Measurements from ENCODE around the gene DEK.
"Not testable (repeated sequence)": the region's sequence is repeated elsewhere in the genome, so short reads cannot be mapped to it uniquely, and the experiment has no call there.

DEK gene, protein sequence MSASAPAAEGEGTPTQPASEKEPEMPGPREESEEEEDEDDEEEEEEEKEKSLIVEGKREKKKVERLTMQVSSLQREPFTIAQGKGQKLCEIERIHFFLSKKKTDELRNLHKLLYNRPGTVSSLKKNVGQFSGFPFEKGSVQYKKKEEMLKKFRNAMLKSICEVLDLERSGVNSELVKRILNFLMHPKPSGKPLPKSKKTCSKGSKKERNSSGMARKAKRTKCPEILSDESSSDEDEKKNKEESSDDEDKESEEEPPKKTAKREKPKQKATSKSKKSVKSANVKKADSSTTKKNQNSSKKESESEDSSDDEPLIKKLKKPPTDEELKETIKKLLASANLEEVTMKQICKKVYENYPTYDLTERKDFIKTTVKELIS

DNA sequence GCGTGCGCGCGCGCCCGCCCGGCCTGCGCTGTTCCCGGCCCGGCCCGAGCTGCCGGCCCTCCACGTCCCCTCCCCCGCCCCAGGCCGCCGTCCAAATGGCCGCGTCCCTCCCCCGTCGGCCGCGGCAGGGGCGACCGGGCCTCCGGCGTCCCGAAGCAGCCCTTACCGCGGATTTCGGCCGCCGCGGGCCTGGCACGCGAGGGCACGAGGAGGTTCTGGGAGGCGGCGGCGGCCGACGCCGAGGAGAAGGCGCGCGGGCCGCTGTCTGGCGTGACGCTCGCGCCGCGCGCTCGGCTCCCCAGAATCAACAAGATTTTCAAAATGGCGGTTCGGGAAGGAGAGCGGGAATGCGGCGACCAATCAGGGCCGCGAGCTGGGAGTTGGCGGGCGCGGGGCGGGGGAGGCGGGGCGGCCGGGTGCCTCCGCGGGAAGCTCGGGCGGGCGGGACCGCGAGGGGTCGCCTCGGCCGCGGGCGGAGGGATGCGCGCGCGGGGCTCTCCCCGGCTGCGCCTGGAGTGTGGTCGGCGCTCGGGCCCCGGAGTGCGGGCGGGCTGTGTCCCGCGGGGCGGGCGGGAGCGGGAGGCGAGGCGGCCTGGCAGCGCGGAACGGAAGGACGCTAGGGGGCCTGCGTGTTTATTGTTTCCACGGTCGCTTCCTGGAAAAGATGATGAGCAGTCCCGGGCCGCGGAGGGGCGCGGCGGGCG, at the start of gene DEK:
Gene DEK (minus strand): TSS at position 312 of the 704 bp plus-strand sequence. CDS start 543 bp downstream, outside the sequence.
- DNase-seq (ENCODE audit: low spot score): peak; percentile 84
- Mint-ChIP-seq H3K27ac (peak within 1 kb of the TSS; percentile 92), H3K4me1 (ENCODE audit: low read depth) (peaks cover 40% of the 10 kb centered on the region), H3K4me3 (peak within 1 kb of the TSS; percentile 88), H3K27me3 (ENCODE audit: low read depth) (no peaks in the 10 kb centered on the region), H3K9me3 (no peaks in the 10 kb centered on the region), H3K36me3 (ENCODE audit: low read depth) (peaks cover 43% of the 10 kb centered on the region)

DNA sequence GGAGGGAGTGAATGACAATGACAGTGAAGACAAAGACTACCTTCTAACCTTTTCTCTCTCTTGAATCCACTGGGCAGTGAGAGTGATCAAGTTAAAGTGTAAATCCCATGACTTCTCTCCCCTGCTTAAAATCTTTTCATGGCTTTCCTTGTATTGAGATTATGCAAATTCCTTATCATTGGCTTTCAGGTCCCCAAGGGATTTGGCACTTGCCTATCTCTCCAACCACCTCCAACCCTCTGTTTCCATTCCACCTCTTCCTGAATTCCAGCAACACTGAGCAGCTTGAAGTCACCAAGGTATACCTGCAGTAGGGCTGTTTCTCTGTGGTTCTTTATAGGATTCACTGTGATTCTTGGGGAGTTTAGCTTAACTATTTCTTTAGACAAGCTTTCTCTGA, 48.0 kb upstream of the DEK start:
- H3K27ac Mint-ChIP-seq: no peak overlapping the region
- no peaks in the 10 kb centered on the region for H3K36me3 Mint-ChIP-seq (ENCODE audit: low read depth)
- H3K9me3 Mint-ChIP-seq: peaks cover 5% of the 10 kb centered on the region
- H3K4me3 Mint-ChIP-seq: no peak overlapping the region
- peaks cover 10% of the 10 kb centered on the region for H3K27me3 Mint-ChIP-seq (ENCODE audit: low read depth)
- H3K4me1 Mint-ChIP-seq (ENCODE audit: low read depth): no peaks in the 10 kb centered on the region
- no peak for DNase-seq (ENCODE audit: low spot score)

DNA sequence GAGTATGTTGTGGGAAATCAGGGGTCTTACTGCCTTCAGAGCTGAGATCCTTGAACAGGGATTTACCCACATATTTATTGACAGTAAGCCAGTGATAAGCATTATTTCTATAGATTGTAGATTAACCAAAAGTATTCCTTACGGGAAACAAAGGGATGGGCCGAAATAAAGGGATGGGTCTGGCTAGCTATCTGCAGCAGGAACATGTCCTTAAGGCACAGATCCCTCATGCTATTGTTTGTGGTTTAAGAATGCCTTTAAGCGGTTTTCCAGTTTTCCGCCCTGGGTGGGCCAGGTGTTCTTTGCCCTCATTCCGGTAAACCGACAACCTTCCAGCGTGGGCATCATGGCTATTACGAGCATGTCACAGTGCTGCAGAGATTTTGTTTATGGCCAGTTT, 45.7 kb upstream of the DEK start:
- not testable (repeated sequence) for H3K4me3 Mint-ChIP-seq; H3K4me1 Mint-ChIP-seq (ENCODE audit: low read depth); H3K36me3 Mint-ChIP-seq (ENCODE audit: low read depth); H3K9me3 Mint-ChIP-seq; DNase-seq (ENCODE audit: low spot score); H3K27me3 Mint-ChIP-seq (ENCODE audit: low read depth); H3K27ac Mint-ChIP-seq

DNA sequence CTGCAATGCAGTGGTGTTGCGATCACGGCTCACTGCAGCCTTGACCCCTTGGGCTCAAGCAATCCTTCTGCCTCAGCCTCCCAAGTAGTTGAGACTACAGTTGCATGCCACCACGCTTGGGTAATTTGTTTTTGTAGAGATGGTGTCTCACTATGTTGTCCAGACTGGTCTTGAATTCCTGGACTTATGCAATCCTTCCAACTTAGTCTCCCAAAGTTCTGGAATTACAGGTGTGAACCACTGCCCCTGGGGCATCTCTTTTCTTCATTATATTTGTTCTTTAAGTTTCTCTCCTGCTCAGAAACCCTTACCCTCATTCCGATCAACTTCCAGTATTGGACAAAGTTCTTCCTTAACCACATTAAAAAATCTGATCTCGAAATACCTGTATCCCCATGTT, 44.7 kb upstream of the DEK start:
- H3K9me3 Mint-ChIP-seq: peaks cover 5% of the 10 kb centered on the region
- H3K36me3 Mint-ChIP-seq (ENCODE audit: low read depth): no peaks in the 10 kb centered on the region
- H3K4me3 Mint-ChIP-seq: no peak overlapping the region
- no peak for DNase-seq (ENCODE audit: low spot score)
- peak overlapping the region; percentile 32 for H3K27ac Mint-ChIP-seq
- H3K4me1 Mint-ChIP-seq (ENCODE audit: low read depth): no peaks in the 10 kb centered on the region
- peaks cover 8% of the 10 kb centered on the region for H3K27me3 Mint-ChIP-seq (ENCODE audit: low read depth)

DNA sequence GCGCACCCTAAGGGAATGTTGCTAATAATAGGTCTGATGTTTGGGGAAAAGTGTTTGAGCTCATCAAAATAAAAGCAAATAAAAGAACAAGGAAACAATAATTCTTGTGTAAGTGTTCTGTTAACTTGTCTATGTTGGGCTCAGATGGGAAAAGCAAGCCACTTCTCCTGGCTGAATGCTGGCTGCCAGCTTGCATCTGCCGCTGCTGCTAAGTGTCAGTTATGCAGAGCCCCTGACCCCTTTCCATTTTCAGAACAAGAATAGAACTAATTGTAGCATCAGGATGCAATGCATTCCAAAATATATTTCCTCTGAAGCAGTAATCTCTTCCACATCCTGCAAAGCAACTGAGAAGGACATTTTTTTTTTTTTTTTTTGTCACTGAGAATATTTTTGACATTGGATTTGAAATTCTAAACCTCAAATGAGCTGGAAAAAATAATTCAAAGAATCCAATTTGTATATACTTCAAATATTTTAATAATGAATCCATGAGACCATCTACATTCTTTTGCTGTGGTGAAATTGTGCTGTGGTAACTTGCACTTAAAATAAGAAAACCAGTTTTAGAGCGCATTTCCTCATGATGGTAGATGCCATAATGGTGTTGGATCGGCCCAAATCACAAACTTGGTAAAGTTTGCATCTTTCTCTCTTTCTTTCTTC, 43.9 kb upstream of the DEK start:
- Mint-ChIP-seq H3K9me3 (peaks cover 5% of the 10 kb centered on the region), H3K27ac (no peak overlapping the region), H3K27me3 (ENCODE audit: low read depth) (peaks cover 8% of the 10 kb centered on the region), H3K4me3 (no peak overlapping the region), H3K4me1 (ENCODE audit: low read depth) (no peaks in the 10 kb centered on the region), H3K36me3 (ENCODE audit: low read depth) (no peaks in the 10 kb centered on the region)
- no peak for DNase-seq (ENCODE audit: low spot score)

DNA sequence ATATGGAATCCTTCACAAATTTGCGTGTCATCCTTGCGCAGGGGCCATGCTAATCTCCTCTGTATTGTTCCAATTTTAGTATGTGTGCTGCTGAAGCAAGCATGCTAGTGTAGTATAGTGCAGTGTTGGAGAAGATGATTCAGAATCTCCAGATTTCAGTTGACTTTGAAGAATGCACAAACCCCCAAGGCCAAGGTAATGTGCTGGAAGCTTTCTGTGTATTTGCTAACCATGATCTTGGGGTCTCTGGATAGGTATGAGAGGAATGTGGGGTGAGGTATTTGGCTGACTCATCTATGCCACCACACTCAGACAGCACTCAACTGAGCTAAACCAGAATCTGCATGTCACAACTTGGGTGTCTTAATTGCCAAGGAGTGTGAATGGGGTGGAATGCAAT, 42.6 kb upstream of the DEK start:
- no peak overlapping the region for H3K27ac Mint-ChIP-seq
- H3K27me3 Mint-ChIP-seq (ENCODE audit: low read depth): peaks cover 8% of the 10 kb centered on the region
- no peak overlapping the region for H3K4me3 Mint-ChIP-seq
- no peaks in the 10 kb centered on the region for H3K4me1 Mint-ChIP-seq (ENCODE audit: low read depth)
- DNase-seq (ENCODE audit: low spot score): no peak
- no peaks in the 10 kb centered on the region for H3K36me3 Mint-ChIP-seq (ENCODE audit: low read depth)
- H3K9me3 Mint-ChIP-seq: peaks cover 5% of the 10 kb centered on the region

DNA sequence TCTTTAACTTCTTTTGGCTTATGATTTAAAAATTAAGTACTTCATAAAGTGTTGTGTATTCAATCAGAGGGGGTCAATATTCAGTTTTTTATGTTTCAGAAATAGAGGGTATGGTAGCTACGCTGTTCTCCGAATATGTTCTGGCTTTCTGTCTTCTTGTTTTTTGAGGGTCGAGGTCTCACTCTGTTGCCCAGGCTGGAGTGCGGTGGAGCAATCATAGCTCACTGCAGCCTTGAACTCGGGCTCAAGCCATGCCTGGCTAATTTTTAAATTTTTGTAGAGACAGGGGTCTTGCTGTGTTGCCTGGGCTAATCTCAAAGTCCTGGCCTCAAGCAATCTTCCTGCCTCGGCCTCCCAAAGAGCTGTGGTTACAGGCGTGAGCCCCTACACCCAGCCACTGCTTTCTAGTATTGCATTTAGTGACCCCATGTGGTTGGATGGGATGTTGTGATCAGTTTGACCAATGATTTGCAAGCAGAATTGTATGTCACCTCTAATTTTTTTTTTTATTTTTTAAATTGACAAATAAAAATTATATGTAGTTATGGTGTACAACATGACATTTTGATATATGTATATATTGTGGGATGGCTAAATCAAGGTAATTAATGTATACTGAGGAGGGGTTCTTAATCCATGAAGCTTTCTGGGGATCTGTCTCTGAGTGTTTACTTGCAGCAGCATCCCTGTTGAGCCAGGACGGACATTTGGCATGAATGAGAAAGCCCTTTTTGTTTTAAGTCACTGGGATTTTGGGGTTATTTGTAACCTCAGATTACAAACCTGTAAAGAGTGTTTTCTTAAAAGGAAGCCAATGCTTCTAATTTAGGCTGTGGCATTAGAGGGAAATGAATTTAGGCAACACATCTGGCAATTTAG, 38.5 kb upstream of the DEK start:
- Mint-ChIP-seq H3K4me1 (ENCODE audit: low read depth) (no peaks in the 10 kb centered on the region), H3K4me3 (no peak overlapping the region), H3K27me3 (ENCODE audit: low read depth) (peaks cover 4% of the 10 kb centered on the region), H3K27ac (no peak overlapping the region), H3K36me3 (ENCODE audit: low read depth) (no peaks in the 10 kb centered on the region), H3K9me3 (no peaks in the 10 kb centered on the region)
- no peak for DNase-seq (ENCODE audit: low spot score)

DNA sequence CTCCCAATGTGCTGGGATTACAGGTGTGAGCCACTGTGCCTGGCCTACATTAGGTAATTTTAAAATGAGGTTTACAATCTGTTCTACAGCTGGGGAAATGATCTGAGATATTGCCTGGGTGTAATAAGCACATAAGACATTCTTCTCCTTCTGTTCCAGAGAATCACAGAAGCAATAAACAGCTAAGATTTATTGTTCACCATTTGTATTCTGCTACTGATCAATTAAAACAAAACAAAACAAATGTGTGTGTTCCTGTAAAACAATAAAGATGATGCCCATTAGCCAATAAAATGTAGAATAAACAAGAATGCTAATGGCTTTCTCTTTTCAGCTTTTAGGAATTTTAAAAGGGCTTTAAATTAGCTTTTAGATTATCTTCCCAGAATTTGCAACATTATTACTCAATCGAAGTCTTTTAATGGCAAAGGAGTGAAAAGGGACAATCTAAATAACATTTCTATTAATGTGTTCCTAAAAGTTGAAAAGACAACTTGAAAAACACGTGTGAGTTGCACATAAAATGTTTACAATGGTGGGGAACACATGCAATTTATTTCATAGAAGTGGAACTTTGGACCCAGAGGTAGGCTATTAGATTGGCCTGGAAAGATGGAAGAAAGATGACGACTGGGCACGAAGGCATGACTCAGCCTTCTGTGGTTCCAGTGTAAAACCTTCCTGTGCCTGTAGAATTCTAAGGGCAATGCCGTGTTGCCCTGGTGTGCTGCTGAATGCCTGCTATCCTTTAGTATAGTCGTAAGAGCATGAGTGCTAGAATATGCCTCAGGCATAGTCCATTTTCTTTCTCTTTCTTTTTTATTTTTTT, 29.0 kb upstream of the DEK start:
- Mint-ChIP-seq H3K4me3 (no peak overlapping the region), H3K9me3 (no peaks in the 10 kb centered on the region), H3K27me3 (ENCODE audit: low read depth) (peaks cover 10% of the 10 kb centered on the region), H3K27ac (no peak overlapping the region), H3K36me3 (ENCODE audit: low read depth) (no peaks in the 10 kb centered on the region), H3K4me1 (ENCODE audit: low read depth) (no peaks in the 10 kb centered on the region)
- no peak for DNase-seq (ENCODE audit: low spot score)

DNA sequence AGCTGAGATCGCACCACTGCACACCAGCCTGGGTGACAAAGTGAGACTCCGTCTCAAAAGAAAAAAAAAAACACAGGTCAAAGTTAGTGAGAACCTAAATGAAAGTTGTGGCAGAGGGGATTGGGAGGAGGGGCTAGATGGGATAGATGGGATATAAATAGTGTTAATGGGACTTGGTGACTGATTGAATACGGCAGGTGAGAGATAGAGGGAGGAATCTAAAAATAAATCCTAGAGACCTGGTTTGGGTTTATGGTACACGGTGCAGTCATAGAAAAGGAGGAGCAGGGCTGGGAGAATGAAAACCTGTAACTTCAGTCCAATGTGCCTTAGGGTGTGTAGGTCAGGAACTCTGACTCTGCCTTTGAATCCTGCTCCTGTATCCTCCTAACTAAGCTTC, 25.0 kb upstream of the DEK start:
- H3K36me3 Mint-ChIP-seq (ENCODE audit: low read depth): no peaks in the 10 kb centered on the region
- no peak for DNase-seq (ENCODE audit: low spot score)
- no peak overlapping the region for H3K27ac Mint-ChIP-seq
- no peaks in the 10 kb centered on the region for H3K9me3 Mint-ChIP-seq
- H3K4me3 Mint-ChIP-seq: no peak overlapping the region
- H3K4me1 Mint-ChIP-seq (ENCODE audit: low read depth): no peaks in the 10 kb centered on the region
- H3K27me3 Mint-ChIP-seq (ENCODE audit: low read depth): peaks cover 10% of the 10 kb centered on the region

DNA sequence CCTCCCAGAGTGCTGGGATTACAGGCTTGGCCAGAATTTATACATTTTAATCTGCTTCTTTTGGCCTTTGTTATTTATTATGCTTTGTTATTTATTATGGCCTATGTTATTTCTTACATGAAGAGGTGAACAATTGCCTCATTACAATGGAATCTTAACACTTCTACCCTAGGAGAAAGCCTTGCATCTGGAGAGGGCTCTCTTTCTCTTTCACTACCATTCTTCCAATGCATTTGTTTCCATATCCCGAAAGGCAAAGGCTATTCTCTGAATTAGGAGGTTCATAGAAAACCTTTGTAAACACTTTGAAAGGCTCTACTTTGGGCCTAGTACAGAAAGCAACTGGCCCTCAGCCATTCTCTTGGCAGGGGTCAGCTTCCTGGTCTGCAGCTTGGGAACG, 19.9 kb upstream of the DEK start:
- Mint-ChIP-seq H3K4me1 (ENCODE audit: low read depth) (no peaks in the 10 kb centered on the region), H3K4me3 (no peak overlapping the region), H3K27me3 (ENCODE audit: low read depth) (peaks cover 28% of the 10 kb centered on the region), H3K27ac (no peak overlapping the region), H3K9me3 (no peaks in the 10 kb centered on the region), H3K36me3 (ENCODE audit: low read depth) (no peaks in the 10 kb centered on the region)
- no peak for DNase-seq (ENCODE audit: low spot score)

DNA sequence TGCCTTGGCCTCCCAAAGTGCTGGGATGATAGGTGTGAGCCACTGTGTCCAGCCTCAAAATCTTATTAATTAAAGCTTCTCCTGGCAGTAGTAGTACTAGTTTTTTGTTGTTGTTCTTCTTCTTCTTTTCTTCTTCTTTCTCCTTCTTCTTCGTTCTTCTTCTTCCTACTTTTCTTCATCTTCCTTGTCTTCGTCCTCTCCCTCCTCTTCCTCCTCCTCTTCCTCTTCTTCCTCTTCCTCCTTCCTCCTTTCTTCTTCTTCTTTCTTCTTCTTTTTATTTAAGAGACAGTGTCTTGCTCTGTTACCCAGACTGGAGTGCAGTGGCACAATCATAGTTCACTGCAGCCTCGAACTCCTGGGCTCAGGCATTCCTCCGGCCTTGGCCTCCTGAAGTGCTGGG, 17.2 kb upstream of the DEK start:
- Mint-ChIP-seq H3K36me3 (ENCODE audit: low read depth) (no peaks in the 10 kb centered on the region), H3K27me3 (ENCODE audit: low read depth) (peaks cover 45% of the 10 kb centered on the region), H3K27ac (no peak overlapping the region), H3K4me1 (ENCODE audit: low read depth) (peaks cover 2% of the 10 kb centered on the region), H3K4me3 (no peak overlapping the region), H3K9me3 (no peaks in the 10 kb centered on the region)
- no peak for DNase-seq (ENCODE audit: low spot score)

DNA sequence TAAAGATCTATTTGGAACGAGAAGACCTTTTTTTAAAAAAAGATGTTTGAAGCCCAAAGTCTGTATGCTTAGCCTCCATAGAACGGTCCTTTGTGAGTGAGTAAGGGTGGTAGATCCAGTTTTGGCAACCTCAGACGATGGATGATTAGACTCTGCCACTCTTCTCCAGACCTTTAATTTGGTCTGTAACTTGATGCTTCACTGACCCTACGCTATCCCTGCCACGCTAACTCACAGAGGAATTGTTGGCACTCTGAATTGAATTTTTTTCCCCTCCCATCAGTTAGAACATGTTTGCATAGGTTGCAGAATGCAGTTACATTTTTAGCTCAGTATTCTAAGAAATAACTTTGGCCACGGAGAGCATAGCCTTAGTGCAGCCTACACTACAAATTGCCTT, 15.8 kb upstream of the DEK start:
- Mint-ChIP-seq H3K4me1 (ENCODE audit: low read depth) (peaks cover 2% of the 10 kb centered on the region), H3K27ac (no peak overlapping the region), H3K9me3 (no peaks in the 10 kb centered on the region), H3K36me3 (ENCODE audit: low read depth) (no peaks in the 10 kb centered on the region), H3K4me3 (no peak overlapping the region), H3K27me3 (ENCODE audit: low read depth) (peaks cover 57% of the 10 kb centered on the region)
- no peak for DNase-seq (ENCODE audit: low spot score)

DNA sequence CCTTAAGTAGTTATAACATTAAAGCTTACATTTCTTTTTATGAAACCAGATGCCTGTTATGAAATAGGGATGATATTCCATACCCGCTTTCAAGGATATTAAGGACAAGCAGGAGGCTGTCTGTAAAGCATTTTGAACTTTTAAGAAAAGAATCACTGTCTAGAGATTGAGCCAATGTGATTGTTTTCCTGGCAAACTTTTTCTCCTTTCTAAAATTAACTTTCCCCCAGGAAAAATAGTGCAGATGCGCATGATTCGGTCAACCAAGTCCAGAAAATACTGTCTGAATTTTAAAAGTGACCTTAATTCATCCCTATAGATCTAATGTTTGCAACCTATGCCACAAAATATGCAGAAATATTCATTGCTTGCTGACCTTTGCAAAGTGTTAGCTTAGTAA, 15.1 kb upstream of the DEK start:
- Mint-ChIP-seq H3K4me3 (no peak overlapping the region), H3K27ac (no peak overlapping the region), H3K9me3 (no peaks in the 10 kb centered on the region), H3K4me1 (ENCODE audit: low read depth) (peaks cover 2% of the 10 kb centered on the region), H3K27me3 (ENCODE audit: low read depth) (peaks cover 62% of the 10 kb centered on the region), H3K36me3 (ENCODE audit: low read depth) (no peaks in the 10 kb centered on the region)
- DNase-seq (ENCODE audit: low spot score): no peak
